ENCODE measurements around the gene NT5DC1.
"Not testable (repeated sequence)": the region's sequence is repeated elsewhere in the genome, so short reads cannot be mapped to it uniquely, and the experiment has no call there.

Gene NT5DC1

DNA sequence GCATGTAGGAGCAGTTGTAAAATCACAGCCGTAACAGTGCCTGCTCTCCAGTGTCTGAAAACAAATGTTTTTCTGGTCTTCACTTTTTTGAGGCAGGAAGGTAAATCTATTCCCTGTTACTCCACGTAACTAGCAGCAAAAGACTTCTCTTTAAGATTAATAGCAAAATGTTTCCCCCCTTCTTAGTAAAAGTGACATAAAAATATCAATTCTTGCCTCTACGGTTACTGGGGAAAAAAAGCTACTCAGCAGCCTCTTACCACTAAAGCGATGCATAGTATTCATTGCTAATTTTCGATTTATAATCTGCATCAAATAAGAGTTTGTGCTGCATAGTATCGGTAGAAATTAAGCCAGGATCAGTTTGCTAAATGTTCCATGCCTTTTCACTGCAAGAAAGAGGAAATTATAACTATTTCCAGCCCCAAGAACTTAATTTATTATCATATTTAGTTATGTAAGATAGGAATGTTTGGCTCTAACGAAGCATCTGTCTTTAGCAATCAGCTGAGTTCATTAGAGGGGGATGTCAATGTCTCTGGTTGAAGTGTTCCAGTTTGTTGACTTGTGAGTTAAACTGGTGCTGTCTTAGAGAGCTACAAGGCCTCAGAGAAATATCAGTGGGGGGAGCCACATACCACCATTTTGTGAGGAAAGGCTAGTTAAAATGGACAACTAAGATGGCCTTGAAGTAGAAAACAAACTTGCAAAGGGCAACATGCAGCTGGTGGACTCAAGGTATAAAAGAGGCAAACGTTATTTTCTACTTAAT, 179.7 kb downstream of the NT5DC1 start:
- TF ChIP-seq, protein P1, sequence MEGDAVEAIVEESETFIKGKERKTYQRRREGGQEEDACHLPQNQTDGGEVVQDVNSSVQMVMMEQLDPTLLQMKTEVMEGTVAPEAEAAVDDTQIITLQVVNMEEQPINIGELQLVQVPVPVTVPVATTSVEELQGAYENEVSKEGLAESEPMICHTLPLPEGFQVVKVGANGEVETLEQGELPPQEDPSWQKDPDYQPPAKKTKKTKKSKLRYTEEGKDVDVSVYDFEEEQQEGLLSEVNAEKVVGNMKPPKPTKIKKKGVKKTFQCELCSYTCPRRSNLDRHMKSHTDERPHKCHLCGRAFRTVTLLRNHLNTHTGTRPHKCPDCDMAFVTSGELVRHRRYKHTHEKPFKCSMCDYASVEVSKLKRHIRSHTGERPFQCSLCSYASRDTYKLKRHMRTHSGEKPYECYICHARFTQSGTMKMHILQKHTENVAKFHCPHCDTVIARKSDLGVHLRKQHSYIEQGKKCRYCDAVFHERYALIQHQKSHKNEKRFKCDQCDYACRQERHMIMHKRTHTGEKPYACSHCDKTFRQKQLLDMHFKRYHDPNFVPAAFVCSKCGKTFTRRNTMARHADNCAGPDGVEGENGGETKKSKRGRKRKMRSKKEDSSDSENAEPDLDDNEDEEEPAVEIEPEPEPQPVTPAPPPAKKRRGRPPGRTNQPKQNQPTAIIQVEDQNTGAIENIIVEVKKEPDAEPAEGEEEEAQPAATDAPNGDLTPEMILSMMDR (IDR thresholded peaks at IDR 0.05; ENCODE audit: low read depth, low read length, missing control alignments): no peak
- DNase-seq (ENCODE audit: extremely low read depth, low read depth): no peak
- H3K4me3 ChIP-seq (replicated peaks; ENCODE audit: low read depth, low read length): peak overlapping the region; percentile 94

- TF ChIP-seq, protein P1 (IDR thresholded peaks at IDR 0.05; ENCODE audit: low read depth, low read length, missing control alignments): no peak
- no peak for DNase-seq (ENCODE audit: extremely low read depth, low read depth)
- H3K4me3 ChIP-seq (replicated peaks; ENCODE audit: low read depth, low read length): no peak overlapping the region
Observed at GRCh38 chr6:116280933-116281316, 180.3 kb downstream of the NT5DC1 start.

- no peak for DNase-seq (ENCODE audit: extremely low read depth, low read depth)
- no peak overlapping the region for H3K4me3 ChIP-seq (replicated peaks; ENCODE audit: low read depth, low read length)
- TF ChIP-seq, protein P1 (IDR thresholded peaks at IDR 0.05; ENCODE audit: low read depth, low read length, missing control alignments): no peak
Observed at GRCh38 chr6:116282698-116283097, 182.0 kb downstream of the NT5DC1 start.

GRCh38 chr6:116283191-116283590, 182.5 kb downstream of the NT5DC1 start:
- TF ChIP-seq, protein P1 (IDR thresholded peaks at IDR 0.05; ENCODE audit: low read depth, low read length, missing control alignments): no peak
- H3K4me3 ChIP-seq (replicated peaks; ENCODE audit: low read depth, low read length): no peak overlapping the region
- DNase-seq (ENCODE audit: extremely low read depth, low read depth): no peak

GRCh38 chr6:116284984-116285383, 184.3 kb downstream of the NT5DC1 start:
- H3K4me3 ChIP-seq (replicated peaks; ENCODE audit: low read depth, low read length); DNase-seq (ENCODE audit: extremely low read depth, low read depth): not testable (repeated sequence)

DNA sequence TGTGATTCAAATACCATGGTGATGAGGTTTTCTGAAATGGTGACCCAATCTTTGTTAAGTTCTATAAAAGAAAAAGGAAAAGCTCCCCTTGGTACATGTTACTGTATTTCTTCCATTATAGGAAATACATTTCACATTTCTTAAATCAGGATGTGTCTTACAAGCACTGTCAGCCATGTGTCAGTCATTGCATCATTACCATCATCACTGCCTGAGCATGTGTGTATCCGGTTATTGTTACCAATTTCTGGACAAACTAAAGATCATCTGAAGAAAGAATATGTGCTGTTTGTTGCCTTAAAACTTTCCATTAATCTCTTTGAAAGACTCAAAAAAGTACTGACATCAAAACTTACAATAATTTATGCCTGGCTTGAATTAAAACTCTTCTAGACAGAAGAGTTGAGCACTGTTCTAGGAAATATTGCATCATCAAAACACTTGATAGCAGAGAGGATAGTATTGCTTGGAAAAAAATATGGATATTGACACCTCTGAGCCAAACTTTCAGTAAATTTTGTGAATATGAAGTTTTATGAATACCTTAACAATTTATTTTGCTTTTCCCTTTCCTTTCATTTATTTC, 186.2 kb downstream of the NT5DC1 start:
- H3K4me3 ChIP-seq (replicated peaks; ENCODE audit: low read depth, low read length): no peak overlapping the region
- DNase-seq (ENCODE audit: extremely low read depth, low read depth): no peak
- TF ChIP-seq, protein P1 (IDR thresholded peaks at IDR 0.05; ENCODE audit: low read depth, low read length, missing control alignments): no peak

DNA sequence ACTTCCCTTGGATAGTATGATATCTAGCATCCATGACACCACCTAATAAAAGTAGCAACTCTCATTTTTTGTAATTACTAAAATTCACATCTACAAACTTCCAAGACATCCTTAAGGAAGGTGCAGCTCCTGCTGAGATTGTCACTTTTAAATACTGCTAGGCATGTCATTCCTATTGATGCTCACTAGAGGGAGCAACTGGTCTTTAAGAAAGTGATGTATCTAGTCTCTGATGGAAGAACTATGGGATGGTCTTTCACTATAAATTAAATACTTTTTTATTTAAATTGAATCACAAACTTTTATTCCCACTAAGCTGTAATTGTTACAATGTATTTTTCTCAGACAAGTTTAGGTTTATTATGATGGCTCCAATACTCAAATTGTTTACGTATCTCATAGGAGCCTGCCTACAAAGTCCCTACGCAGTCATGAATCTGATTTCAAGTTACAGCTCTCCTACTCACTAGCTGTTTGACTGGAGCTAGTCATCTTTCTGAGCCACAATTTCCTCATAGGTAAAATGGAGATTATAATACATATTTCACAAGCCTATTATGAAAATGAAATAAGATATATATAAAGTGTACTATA, 187.1 kb downstream of the NT5DC1 start:
- H3K4me3 ChIP-seq (replicated peaks; ENCODE audit: low read depth, low read length): no peak overlapping the region
- TF ChIP-seq, protein P1 (IDR thresholded peaks at IDR 0.05; ENCODE audit: low read depth, low read length, missing control alignments): peak; percentile 72
- DNase-seq (ENCODE audit: extremely low read depth, low read depth): no peak
